RWPE2 (cell line): ENCODE results near the gene MLPH.

Experiments
- ATAC-seq: fragments of 200-7000 bp; cut with Tn5 transposase; 3 replicates; pipeline ENCODE4 v1.9.1; 2021; ENCODE audit warnings: low read depth
- DNase-seq: peaks from one replicate; pipeline ENCODE4 v3.0.0-alpha.2; 2020; ENCODE audit warnings: low spot score
- H3K27ac ChIP-seq: fragments of 450-650 bp; 2 replicates; pipeline ENCODE4 v1.5.1; 2017; ENCODE audit warnings: mild to moderate bottlenecking; ENCODE audit not compliant: poor library complexity, severe bottlenecking
- H3K27me3 ChIP-seq: fragments of 250-450 bp; sonication (Bioruptor Pico); 2 replicates; pipeline ENCODE4 v1.5.1; 2021; ENCODE audit warnings: mild to moderate bottlenecking, moderate library complexity; ENCODE audit not compliant: insufficient read depth, poor library complexity, severe bottlenecking
- H3K36me3 ChIP-seq: fragments of 250-450 bp; sonication (Bioruptor Pico); 2 replicates; pipeline ENCODE4 v1.5.1; 2020; ENCODE audit warnings: low read depth, mild to moderate bottlenecking, moderate library complexity
- H3K4me1 ChIP-seq: fragments of 250-450 bp; sonication (Bioruptor Pico); 2 replicates; pipeline ENCODE4 v1.5.1; 2021; ENCODE audit warnings: mild to moderate bottlenecking, moderate library complexity; ENCODE audit not compliant: insufficient read depth, poor library complexity, severe bottlenecking
- H3K4me3 ChIP-seq: fragments of 250-450 bp; sonication (Bioruptor Pico); 2 replicates; pipeline ENCODE4 v1.5.1; 2021; ENCODE audit warnings: mild to moderate bottlenecking, moderate library complexity; ENCODE audit not compliant: severe bottlenecking
- H3K9me3 ChIP-seq: fragments of 250-450 bp; sonication (Bioruptor Pico); 2 replicates; pipeline ENCODE4 v1.5.1; 2021; ENCODE audit warnings: mild to moderate bottlenecking, moderate library complexity; ENCODE audit not compliant: severe bottlenecking
- TF ChIP-seq, protein P1 (sequence below): fragments of 450-650 bp; IDR thresholded peaks from one replicate; pipeline ENCODE4 v1.5.1; 2017; ENCODE audit warnings: mild to moderate bottlenecking, moderate library complexity; ENCODE audit not compliant: poor library complexity, severe bottlenecking

Gene MLPH

GRCh38 chr2:237509151-237509550, 22.1 kb downstream of the MLPH start:
- no peak for ATAC-seq
- H3K4me1 ChIP-seq = no peaks in the 10 kb centered on the region

DNA sequence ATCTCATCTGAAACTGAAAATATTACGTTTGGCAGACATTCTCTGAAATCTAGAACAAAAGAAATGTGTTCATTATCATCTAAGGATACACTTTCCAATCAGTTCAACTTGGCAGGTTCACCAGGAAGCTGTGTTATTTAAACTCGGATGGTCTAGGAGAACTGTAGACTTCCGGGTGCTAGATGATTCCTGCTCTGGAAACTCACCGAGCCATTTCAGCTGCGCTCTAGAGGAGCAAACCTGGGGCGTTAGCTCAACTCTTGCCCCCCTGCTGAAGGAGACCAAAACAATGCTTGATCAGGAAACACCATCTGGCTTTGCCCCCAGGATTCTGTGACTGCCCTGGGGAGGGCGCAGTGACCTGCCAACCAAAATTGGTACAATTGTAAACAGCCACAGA, 22.9 kb downstream of the MLPH start:
- DNase-seq = no peak
- Histone ChIP-seq H3K27me3 (no peaks in the 10 kb centered on the region), H3K4me1 (no peaks in the 10 kb centered on the region), H3K9me3 (no peaks in the 10 kb centered on the region), H3K27ac (no peak overlapping the region), H3K36me3 (peaks cover 12% of the 10 kb centered on the region; the same call in 1 of the 2 replicates), H3K4me3 (no peak overlapping the region)
- ATAC-seq = no peak
- TF ChIP-seq, protein P1, sequence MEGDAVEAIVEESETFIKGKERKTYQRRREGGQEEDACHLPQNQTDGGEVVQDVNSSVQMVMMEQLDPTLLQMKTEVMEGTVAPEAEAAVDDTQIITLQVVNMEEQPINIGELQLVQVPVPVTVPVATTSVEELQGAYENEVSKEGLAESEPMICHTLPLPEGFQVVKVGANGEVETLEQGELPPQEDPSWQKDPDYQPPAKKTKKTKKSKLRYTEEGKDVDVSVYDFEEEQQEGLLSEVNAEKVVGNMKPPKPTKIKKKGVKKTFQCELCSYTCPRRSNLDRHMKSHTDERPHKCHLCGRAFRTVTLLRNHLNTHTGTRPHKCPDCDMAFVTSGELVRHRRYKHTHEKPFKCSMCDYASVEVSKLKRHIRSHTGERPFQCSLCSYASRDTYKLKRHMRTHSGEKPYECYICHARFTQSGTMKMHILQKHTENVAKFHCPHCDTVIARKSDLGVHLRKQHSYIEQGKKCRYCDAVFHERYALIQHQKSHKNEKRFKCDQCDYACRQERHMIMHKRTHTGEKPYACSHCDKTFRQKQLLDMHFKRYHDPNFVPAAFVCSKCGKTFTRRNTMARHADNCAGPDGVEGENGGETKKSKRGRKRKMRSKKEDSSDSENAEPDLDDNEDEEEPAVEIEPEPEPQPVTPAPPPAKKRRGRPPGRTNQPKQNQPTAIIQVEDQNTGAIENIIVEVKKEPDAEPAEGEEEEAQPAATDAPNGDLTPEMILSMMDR = no peak

More at GRCh38 chr2:237509151-237509550, 22.1 kb downstream of the MLPH start:
- no peak for DNase-seq
- Histone ChIP-seq H3K27ac (no peak overlapping the region), H3K4me3 (no peak overlapping the region), H3K36me3 (peaks cover 14% of the 10 kb centered on the region), H3K27me3 (no peaks in the 10 kb centered on the region), H3K9me3 (no peaks in the 10 kb centered on the region)
- TF ChIP-seq, protein P1 = no peak

DNA sequence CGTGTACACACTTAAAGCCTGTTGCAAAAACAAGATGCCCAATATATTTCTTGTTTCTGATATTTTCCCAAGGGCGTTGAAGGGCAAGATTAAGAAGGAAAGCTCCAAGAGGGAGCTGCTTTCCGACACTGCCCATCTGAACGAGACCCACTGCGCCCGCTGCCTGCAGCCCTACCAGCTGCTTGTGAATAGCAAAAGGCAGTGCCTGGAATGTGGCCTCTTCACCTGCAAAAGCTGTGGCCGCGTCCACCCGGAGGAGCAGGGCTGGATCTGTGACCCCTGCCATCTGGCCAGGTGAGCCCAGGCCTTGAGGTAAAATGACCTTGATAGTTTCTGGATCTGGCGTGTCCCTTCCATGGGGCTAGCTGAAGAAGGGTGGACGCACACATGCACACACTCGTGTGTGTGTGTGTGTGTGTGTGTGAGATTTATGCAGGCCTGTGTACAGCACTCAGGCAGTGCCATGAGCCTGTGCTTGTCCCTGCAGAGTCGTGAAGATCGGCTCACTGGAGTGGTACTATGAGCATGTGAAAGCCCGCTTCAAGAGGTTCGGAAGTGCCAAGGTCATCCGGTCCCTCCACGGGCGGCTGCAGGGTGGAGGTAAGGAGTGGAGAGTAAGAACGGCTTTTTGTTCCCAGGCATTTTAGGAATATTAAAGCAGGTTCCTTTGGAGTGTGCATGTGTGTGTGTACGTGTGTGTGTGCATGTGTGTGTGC, 23.6 kb downstream of the MLPH start:
- no peaks in the 10 kb centered on the region for H3K27me3 ChIP-seq
- no peak for DNase-seq
- H3K36me3 ChIP-seq = peaks cover 12% of the 10 kb centered on the region; the same call in 1 of the 2 replicates
- no peak overlapping the region for H3K27ac ChIP-seq
- no peak for ATAC-seq
- no peaks in the 10 kb centered on the region for H3K4me1 ChIP-seq
- no peak overlapping the region for H3K4me3 ChIP-seq
- no peaks in the 10 kb centered on the region for H3K9me3 ChIP-seq
- TF ChIP-seq, protein P1 = no peak

- H3K9me3 ChIP-seq = no peaks in the 10 kb centered on the region
- no peak overlapping the region for H3K27ac ChIP-seq
- DNase-seq = no peak
- H3K36me3 ChIP-seq = peaks cover 12% of the 10 kb centered on the region; the same call in 1 of the 2 replicates
- H3K4me1 ChIP-seq = no peaks in the 10 kb centered on the region
- no peak for ATAC-seq
- no peak overlapping the region for H3K4me3 ChIP-seq
- TF ChIP-seq, protein P1 = no peak
- H3K27me3 ChIP-seq = no peaks in the 10 kb centered on the region
Measured at GRCh38 chr2:237511433-237511832, 24.4 kb downstream of the MLPH start.

DNA sequence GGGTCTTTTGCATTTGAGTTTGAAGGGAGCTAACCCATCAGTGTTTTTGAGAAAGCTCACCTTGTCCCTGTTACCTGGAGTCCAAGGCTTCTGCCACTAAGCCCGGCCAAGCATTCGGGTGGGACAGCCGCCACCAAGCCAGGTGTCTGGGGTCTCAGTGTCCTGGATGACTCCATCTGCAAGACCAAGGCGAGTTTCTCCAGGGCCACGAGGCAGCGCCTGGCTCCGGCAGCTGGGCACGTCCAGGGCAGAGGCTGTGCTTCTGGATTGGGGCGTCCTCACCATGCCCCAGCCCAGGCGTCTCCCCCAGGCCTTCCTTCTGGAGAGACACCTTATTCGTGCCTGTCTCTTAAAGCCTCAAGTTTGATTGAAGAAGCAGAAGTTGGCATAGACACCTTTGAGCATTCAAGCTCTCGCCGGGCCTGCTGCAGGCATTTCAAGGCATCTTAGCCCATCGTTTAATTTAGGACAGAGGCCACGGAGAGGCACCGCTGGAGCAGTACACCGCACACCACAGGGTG, 24.9 kb downstream of the MLPH start:
- no peaks in the 10 kb centered on the region for H3K9me3 ChIP-seq

More for the DNA sequence above, 24.9 kb downstream of the MLPH start:
- Histone ChIP-seq H3K27me3 (no peaks in the 10 kb centered on the region), H3K27ac (no peak overlapping the region), H3K36me3 (peaks cover 12% of the 10 kb centered on the region; the same call in 1 of the 2 replicates), H3K4me1 (no peaks in the 10 kb centered on the region), H3K4me3 (no peak overlapping the region)
- no peak for DNase-seq
- no peak for ATAC-seq
- TF ChIP-seq, protein P1 = no peak
